HUES48 (cell line): ENCODE data around the gene CKS1B.

Experiments used
- H3K27ac ChIP-seq: one replicate; pipeline ENCODE4 v1.7.0; 2013; ENCODE audit warnings: low read depth, low read length, inconsistent platforms
- H3K27me3 ChIP-seq: 2 replicates; pipeline ENCODE4 v1.6.1; 2013; ENCODE audit warnings: mild to moderate bottlenecking, low read length; ENCODE audit not compliant: control insufficient read depth, insufficient read depth
- H3K36me3 ChIP-seq: 2 replicates; pipeline ENCODE4 v1.6.1; 2013; ENCODE audit warnings: low read length; ENCODE audit not compliant: control insufficient read depth, insufficient read depth
- H3K4me1 ChIP-seq: 2 replicates; pipeline ENCODE4 v1.6.1; 2013; ENCODE audit warnings: mild to moderate bottlenecking, low read length; ENCODE audit not compliant: control insufficient read depth, insufficient read depth
- H3K4me3 ChIP-seq: 2 replicates; pipeline ENCODE4 v1.5.1; 2013; ENCODE audit warnings: mild to moderate bottlenecking, low read depth, low read length
- H3K9ac ChIP-seq: 2 replicates; pipeline ENCODE4 v1.6.1; 2013; ENCODE audit warnings: mild to moderate bottlenecking, low read depth, low read length, moderate library complexity
- H3K9me3 ChIP-seq: 2 replicates; pipeline ENCODE4 v1.6.1; 2013; ENCODE audit warnings: low read length; ENCODE audit not compliant: control insufficient read depth, insufficient read depth

The CKS1B gene

GRCh38 chr1:155006601-155007101 lies 32.2 kb downstream of the CKS1B start:
- no peaks in the 10 kb centered on the region for H3K9me3 ChIP-seq
- no peaks in the 10 kb centered on the region for H3K36me3 ChIP-seq
- H3K27me3 ChIP-seq = no peaks in the 10 kb centered on the region
- no peak overlapping the region for H3K9ac ChIP-seq
- H3K27ac ChIP-seq = no peak overlapping the region
- H3K4me1 ChIP-seq = peaks cover 17% of the 10 kb centered on the region
- H3K4me3 ChIP-seq = no peak overlapping the region

GRCh38 chr1:155007251-155007828 lies 32.9 kb downstream of the CKS1B start:
- no peak overlapping the region for H3K4me3 ChIP-seq
- no peaks in the 10 kb centered on the region for H3K36me3 ChIP-seq
- no peaks in the 10 kb centered on the region for H3K27me3 ChIP-seq
- H3K27ac ChIP-seq = no peak overlapping the region
- no peak overlapping the region for H3K9ac ChIP-seq
- H3K4me1 ChIP-seq = peaks cover 21% of the 10 kb centered on the region
- no peaks in the 10 kb centered on the region for H3K9me3 ChIP-seq

- Histone ChIP-seq H3K27ac (peak overlapping the region; percentile 20), H3K4me1 (peaks cover 30% of the 10 kb centered on the region), H3K9ac (no peak overlapping the region)
Observed at GRCh38 chr1:155008015-155008941, 33.8 kb downstream of the CKS1B start.

DNA sequence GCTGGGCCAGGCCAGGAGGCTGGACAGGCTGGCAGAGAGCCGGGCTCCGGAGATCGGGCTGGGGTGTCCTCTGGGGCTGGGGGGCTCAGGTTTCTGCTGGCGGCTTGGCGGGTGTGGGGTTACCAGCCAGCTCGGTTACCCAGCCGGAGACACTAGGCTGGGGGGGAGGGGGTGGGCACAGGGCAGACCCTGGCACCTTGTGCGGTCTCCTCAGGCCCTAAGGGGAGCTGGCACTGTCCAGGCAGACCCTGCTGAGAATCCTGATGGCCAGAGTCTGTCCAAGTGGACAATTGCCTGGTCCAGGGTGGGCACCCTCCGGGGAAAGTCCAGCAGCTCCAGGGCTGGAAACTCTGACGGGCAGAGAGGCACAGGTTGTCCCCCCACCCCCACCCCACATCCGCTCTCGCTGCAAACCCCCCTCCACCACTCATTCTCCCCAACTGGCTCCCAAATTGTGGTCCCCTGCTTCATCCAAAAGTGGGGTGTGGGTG lies 34.8 kb downstream of the CKS1B start:
- Histone ChIP-seq H3K9ac (no peak overlapping the region), H3K27ac (no peak overlapping the region), H3K4me3 (no peak overlapping the region), H3K27me3 (no peaks in the 10 kb centered on the region), H3K36me3 (peaks cover 12% of the 10 kb centered on the region), H3K4me1 (peaks cover 31% of the 10 kb centered on the region), H3K9me3 (no peaks in the 10 kb centered on the region)

More at GRCh38 chr1:155008015-155008941, 33.8 kb downstream of the CKS1B start:
- Histone ChIP-seq H3K4me3 (peak overlapping the region; percentile 39; the same call in 1 of the 2 replicates), H3K27me3 (no peaks in the 10 kb centered on the region), H3K9me3 (no peaks in the 10 kb centered on the region), H3K36me3 (peaks cover 5% of the 10 kb centered on the region; the same call in 1 of the 2 replicates)

DNA sequence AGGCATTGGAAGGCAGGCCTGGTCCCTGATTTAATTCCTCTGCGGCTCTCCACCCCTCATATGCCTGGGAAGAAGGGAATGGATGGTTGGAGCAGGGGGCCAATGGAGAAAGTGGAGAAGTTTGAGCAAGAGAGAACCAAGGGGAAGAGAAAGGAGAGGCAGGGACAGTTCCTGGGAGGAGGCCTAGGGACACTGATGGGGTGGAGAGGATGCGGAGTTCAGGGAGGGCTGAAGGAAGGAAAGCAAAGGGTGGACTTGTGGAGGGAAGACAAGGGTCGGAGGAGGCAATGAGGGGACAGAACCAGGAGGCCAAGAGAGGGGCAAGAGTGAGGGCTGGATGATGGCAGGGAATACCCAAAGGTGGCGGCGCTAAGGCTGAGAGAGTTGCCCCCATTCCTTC lies 35.3 kb downstream of the CKS1B start:
- H3K36me3 ChIP-seq = peaks cover 17% of the 10 kb centered on the region
- H3K4me1 ChIP-seq = peaks cover 26% of the 10 kb centered on the region
- no peak overlapping the region for H3K4me3 ChIP-seq
- no peaks in the 10 kb centered on the region for H3K9me3 ChIP-seq
- no peaks in the 10 kb centered on the region for H3K27me3 ChIP-seq
- H3K27ac ChIP-seq = no peak overlapping the region
- no peak overlapping the region for H3K9ac ChIP-seq

DNA sequence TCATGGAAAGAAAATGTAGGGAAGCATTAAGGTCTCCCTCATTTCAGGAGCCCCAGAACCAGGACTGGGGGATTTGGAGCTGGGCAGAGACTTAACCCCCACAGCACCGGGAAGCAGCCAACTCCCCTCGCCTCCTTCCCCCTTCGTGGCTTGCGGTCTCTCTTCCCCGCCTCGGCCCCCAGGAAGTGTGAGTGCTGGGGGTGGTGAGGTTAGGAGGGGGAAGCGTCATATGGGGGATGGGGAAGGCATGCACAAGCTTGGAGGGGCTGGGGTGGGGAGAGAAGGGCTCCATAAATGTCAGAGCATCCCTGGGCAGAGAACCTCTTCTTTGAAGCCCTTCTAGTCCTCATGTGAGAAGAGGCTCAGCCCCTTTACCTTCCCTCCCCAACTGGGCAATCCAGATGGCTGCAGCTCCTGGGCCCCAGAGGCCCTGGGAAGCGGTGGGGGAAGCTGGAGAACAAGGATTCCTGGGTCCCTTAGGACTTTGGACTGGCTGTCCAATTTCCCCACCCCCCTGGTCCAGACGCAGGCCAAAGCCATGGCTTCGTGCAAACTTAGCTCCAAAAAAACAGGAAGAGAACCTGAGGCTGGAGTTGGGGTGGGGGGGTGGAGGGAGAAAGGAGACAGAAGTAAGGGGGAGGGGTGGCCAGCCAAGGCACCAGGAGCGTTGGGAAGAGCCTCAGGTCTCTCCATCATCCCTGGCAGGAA lies 35.9 kb downstream of the CKS1B start:
- no peak overlapping the region for H3K4me3 ChIP-seq
- no peak overlapping the region for H3K9ac ChIP-seq
- H3K4me1 ChIP-seq = peaks cover 21% of the 10 kb centered on the region
- no peak overlapping the region for H3K27ac ChIP-seq
- H3K36me3 ChIP-seq = peaks cover 23% of the 10 kb centered on the region
- H3K27me3 ChIP-seq = no peaks in the 10 kb centered on the region
- no peaks in the 10 kb centered on the region for H3K9me3 ChIP-seq

DNA sequence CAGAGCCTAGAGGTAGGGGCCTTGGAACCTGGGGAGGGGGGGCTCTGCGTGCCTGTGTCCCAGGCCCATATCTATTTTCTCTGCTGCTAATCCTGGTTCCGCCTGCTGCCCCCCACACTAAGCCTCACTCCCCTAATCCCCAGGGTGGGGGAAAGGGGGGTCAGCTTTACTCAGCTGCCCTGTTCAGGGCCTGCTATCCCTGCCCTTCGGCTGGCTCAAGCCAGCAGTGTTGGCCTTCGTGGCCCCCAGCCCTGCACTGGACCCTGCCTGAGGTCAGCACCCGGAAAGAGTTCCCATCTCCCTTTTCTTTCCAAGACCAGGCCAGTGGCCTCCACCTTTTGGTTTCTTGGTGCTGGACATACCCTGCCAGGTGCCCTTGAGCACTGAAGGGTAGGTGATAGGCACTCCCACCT lies 36.5 kb downstream of the CKS1B start:
- no peaks in the 10 kb centered on the region for H3K9me3 ChIP-seq
- no peaks in the 10 kb centered on the region for H3K27me3 ChIP-seq
- no peak overlapping the region for H3K9ac ChIP-seq
- H3K4me3 ChIP-seq = no peak overlapping the region
- H3K27ac ChIP-seq = no peak overlapping the region
- peaks cover 19% of the 10 kb centered on the region for H3K4me1 ChIP-seq
- H3K36me3 ChIP-seq = peaks cover 29% of the 10 kb centered on the region

DNA sequence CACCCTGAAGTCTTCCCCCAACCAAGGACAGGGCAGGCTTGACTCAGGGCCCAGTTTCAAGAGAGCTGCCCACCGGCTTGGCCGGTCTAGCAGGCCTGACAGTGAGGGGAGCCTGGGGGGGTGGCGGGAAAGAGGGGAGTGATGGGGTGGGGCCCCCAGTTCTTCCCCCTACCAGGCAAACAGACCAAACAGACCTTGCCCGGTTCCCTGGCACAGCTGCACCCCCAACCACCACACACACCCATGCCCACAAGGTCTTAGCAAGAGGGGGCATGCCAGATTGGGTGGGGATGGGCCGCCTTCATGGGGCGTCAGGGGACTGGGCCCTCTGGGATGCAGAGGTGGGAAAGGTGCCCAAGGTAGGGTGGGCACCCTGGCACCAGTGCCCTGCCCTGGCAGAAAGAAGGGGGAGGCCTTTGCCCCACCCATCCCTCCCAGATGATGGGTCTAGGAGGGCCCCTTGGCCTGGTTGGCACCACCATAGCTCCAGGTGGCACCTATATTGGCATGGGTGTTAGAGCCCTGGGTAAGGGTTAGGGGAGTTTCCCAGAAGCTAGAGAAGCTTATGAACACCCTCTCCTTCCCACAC lies 37.0 kb downstream of the CKS1B start:
- Histone ChIP-seq H3K4me3 (no peak overlapping the region), H3K27ac (no peak overlapping the region), H3K36me3 (peaks cover 34% of the 10 kb centered on the region), H3K9ac (no peak overlapping the region), H3K4me1 (peaks cover 21% of the 10 kb centered on the region), H3K9me3 (no peaks in the 10 kb centered on the region), H3K27me3 (no peaks in the 10 kb centered on the region)

DNA sequence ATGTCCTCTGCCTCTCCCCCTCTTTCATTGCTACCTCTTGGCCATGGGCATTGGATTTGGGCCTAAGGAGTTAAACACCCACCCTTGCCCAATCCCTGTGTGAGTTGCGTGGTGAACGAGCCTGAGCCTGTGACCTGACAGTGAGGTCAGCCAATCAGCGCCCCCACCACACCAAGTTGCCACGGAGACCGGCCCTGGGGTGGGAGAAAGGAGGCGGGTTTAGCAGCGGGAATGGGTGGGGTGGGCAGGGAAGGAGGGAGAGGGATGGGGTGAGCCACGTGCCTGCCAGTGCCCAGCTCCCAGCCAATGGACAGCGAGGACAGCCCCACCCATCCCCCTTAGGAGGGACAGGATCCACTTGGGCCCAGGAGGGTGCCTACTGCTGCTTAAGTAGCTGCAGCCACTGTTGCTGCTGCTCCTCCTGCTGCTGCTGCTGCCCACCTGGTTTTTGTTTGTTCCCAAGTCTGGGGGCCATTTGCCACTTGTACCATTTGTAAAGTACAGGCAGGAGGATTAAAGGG lies 37.6 kb downstream of the CKS1B start:
- no peaks in the 10 kb centered on the region for H3K27me3 ChIP-seq
- H3K27ac ChIP-seq = no peak overlapping the region
- no peaks in the 10 kb centered on the region for H3K9me3 ChIP-seq
- H3K4me1 ChIP-seq = peaks cover 26% of the 10 kb centered on the region
- peaks cover 38% of the 10 kb centered on the region for H3K36me3 ChIP-seq
- no peak overlapping the region for H3K4me3 ChIP-seq
- no peak overlapping the region for H3K9ac ChIP-seq

- H3K36me3 ChIP-seq = peaks cover 38% of the 10 kb centered on the region
- no peaks in the 10 kb centered on the region for H3K9me3 ChIP-seq
- H3K4me1 ChIP-seq = peaks cover 31% of the 10 kb centered on the region
- H3K9ac ChIP-seq = no peak overlapping the region
- no peak overlapping the region for H3K4me3 ChIP-seq
- no peak overlapping the region for H3K27ac ChIP-seq
- H3K27me3 ChIP-seq = no peaks in the 10 kb centered on the region
Observed at GRCh38 chr1:155012776-155013602, 38.5 kb downstream of the CKS1B start.
